Upper lobe of left lung (tissue), 6 donors: ENCODE results near the gene MAML2. TPM values are rescaled to one million over a fixed set of nuclear protein-coding genes. Genes with fewer than 3 reads are reported as not detected.

Source experiments
- ATAC-seq, 2 donors: fragments of 200-7000 bp; cut with Tn5 transposase; one replicate each; pipeline ENCODE4 v1.9.1; 2022; ENCODE audit warnings: mild to moderate bottlenecking in 2 of 2, moderate library complexity in 2 of 2; ENCODE audit not compliant: low FRiP score in 2 of 2
- DNase-seq, 2 donors: peaks; one replicate each; pipeline ENCODE4 v3.0.0-alpha.2; 2019 to 2020
- H3K27ac ChIP-seq, 4 donors: fragments of 200-600 bp; sonication (generic); one replicate each; pipeline ENCODE4 v1.5.1; 2016 to 2019
- H3K27me3 ChIP-seq, 4 donors: fragments of 200-600 bp; sonication (generic); one replicate each; pipeline ENCODE4 v1.5.1; 2017 to 2019
- H3K36me3 ChIP-seq, 4 donors: fragments of 200-600 bp; sonication (generic); one replicate each; pipeline ENCODE4 v1.5.1; 2016 to 2019
- H3K4me1 ChIP-seq, 4 donors: fragments of 200-600 bp; sonication (generic); one replicate each; pipeline ENCODE4 v1.5.1; 2018 to 2019
- H3K4me3 ChIP-seq, 4 donors: fragments of 200-600 bp; sonication (generic); one replicate each; pipeline ENCODE4 v1.5.1; 2017 to 2019; ENCODE audit warnings: mild to moderate bottlenecking in 2 of 4, moderate library complexity in 1 of 4
- H3K9me3 ChIP-seq, 4 donors: fragments of 200-600 bp; sonication (generic); one replicate each; pipeline ENCODE4 v1.5.1; 2018 to 2019
- CTCF ChIP-seq, 6 experiments: fragments of 450-650 bp in 4 of 6; fragments of 200-600 bp in 2 of 6; sonication (generic) in 2 of 6; IDR thresholded peaks; one replicate each; pipeline ENCODE4 v1.5.1; 2016 to 2019; ENCODE audit warnings: antibody characterized with exemption in 6 of 6
- EP300 ChIP-seq, 4 donors: sonication (generic); formaldehyde crosslinking; IDR thresholded peaks; one replicate each; pipeline ENCODE4 v1.5.1; 2017; ENCODE audit warnings: antibody characterized with exemption in 4 of 4, control low read depth in 2 of 4
- POLR2A ChIP-seq, 4 donors: fragments of 450-650 bp; IDR thresholded peaks; one replicate each; pipeline ENCODE4 v1.5.1; 2016 to 2017; ENCODE audit warnings: antibody characterized with exemption in 4 of 4, mild to moderate bottlenecking in 2 of 4
- POLR2AphosphoS5 ChIP-seq, 2 donors: sonication (generic); formaldehyde crosslinking; IDR thresholded peaks; one replicate each; pipeline ENCODE4 v1.5.1; 2017; ENCODE audit warnings: antibody characterized with exemption in 2 of 2
- WGBS, 2 donors: methylation state at CpG; one replicate each; pipeline ENCODE4 v1.1.5; 2017 to 2018; 5-methylcytosine and 5-hydroxymethylcytosine counted together
- total RNA-seq, 6 donors: library from RNA; depleted of rRNA in 4 of 6; stranded (reverse); fragments of >200 nt in 4 of 6; gene quantifications; one replicate each; pipeline versions ENCODE4 v1.1.0 to v1.2.1, GENCODE V29; 2016 to 2021
- donor health status: DM: no; HTN: no; CAD: no; lungs with moderate emphysema.
- donor health status: DM: no; HTN: yes; CAD: no; lungs with severe emphysema.

The MAML2 gene
- total RNA-seq, 6 donors from 2014 or later, result 19.5 to 36.6 (median 26.3) TPM

DNA sequence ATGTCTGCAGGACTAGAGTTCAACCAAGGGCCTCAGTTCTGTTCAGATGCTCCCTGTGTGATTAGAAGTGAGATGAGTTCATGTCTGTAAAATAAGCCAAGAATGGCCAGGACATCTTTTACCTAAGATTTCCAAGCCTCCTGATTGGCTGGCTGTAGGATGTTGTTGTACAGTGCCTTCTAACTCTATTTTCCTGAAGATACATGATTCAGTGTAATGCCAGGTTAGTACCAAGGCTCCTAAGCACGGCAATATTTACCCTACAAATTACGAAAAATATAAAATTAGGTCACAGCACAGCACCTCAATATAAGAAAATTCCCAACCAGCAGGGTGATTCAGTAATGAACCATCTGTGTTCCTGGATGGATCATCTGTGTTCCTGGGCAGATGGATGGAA is 279.1 kb downstream of the MAML2 start:
- Histone ChIP-seq H3K27me3 (no peaks in the 10 kb centered on the region), H3K4me3 (no peak overlapping the region), H3K36me3 (no peaks in the 10 kb centered on the region), H3K9me3 (no peaks in the 10 kb centered on the region), H3K4me1 (peaks cover 4 to 15% (median 6%) of the 10 kb centered on the region in 4 donors), H3K27ac (no peak overlapping the region)
- DNase-seq, result no peak
- ATAC-seq, result no peak
- no peak for TF ChIP-seq POLR2A (IDR thresholded peaks at IDR 0.05)
- TF ChIP-seq POLR2AphosphoS5 (IDR thresholded peaks at IDR 0.05), result no peak
- no peak for TF ChIP-seq CTCF (IDR thresholded peaks at IDR 0.05)
- no peak for TF ChIP-seq EP300 (IDR thresholded peaks at IDR 0.05)
- 91 to 96% methylated on average over 2 of the region's 2 CpGs for WGBS, 2 donors

DNA sequence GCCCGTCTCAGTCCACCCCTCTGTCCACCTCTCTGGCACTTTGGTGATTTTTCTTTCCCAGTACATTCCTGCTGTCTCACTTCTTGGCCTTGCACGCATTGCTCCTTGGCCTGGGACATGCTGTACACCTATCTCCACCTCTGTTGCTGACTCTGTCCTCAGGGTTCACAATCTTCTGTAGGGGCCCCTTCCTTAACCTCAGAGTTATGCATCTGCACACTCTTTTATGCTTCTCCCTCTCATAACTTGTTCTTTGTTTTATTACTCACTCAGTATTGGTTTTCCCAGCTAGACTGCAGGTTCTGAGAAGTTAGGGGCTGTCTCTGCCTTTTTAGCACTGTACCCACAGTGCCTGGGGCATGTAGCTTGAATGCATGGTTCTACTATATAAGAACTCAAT is 279.9 kb downstream of the MAML2 start:
- 85 to 90% methylated on average over 2 of the region's 2 CpGs for WGBS, 2 donors

DNA sequence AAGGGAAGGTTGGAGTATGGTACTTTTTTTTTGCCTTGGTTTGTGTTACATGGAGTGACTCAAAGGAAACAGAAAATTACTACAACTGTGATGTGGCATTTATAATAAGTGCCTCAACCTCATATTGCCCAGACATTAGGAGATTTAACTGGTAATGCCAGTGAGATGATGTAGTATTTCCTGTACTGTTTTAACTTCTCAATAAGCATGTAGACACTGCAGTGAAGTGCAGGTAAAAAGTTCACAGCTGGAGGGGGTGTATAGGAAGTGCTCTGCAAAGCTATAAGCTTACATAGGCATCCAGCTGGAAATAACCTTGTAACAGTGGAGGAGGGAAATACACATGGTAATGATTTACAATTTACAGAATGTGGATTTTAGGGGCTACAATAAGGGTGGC is 280.9 kb downstream of the MAML2 start:
- no peak overlapping the region for H3K4me3 ChIP-seq
- H3K4me1 ChIP-seq, result peaks cover 4 to 12% (median 6%) of the 10 kb centered on the region in 4 donors
- H3K36me3 ChIP-seq, result no peaks in the 10 kb centered on the region
- TF ChIP-seq POLR2AphosphoS5 (IDR thresholded peaks at IDR 0.05) (no peak), EP300 (IDR thresholded peaks at IDR 0.05) (no peak), CTCF (IDR thresholded peaks at IDR 0.05) (no peak), POLR2A (IDR thresholded peaks at IDR 0.05) (no peak)
- ATAC-seq (no peak), DNase-seq (no peak)
- peak overlapping the region in 1 of 4 donors; percentile 27 for H3K27ac ChIP-seq
- no peaks in the 10 kb centered on the region for H3K9me3 ChIP-seq
- H3K27me3 ChIP-seq, result no peaks in the 10 kb centered on the region

More for the DNA sequence above, 279.9 kb downstream of the MAML2 start:
- Histone ChIP-seq H3K27ac (no peak overlapping the region), H3K36me3 (no peaks in the 10 kb centered on the region), H3K4me1 (peaks cover 4 to 15% (median 6%) of the 10 kb centered on the region in 4 donors), H3K9me3 (no peaks in the 10 kb centered on the region), H3K4me3 (no peak overlapping the region), H3K27me3 (no peaks in the 10 kb centered on the region)
- ATAC-seq (no peak), DNase-seq (no peak)
- TF ChIP-seq POLR2A (IDR thresholded peaks at IDR 0.05) (no peak), CTCF (IDR thresholded peaks at IDR 0.05) (no peak), EP300 (IDR thresholded peaks at IDR 0.05) (no peak), POLR2AphosphoS5 (IDR thresholded peaks at IDR 0.05) (no peak)

DNA sequence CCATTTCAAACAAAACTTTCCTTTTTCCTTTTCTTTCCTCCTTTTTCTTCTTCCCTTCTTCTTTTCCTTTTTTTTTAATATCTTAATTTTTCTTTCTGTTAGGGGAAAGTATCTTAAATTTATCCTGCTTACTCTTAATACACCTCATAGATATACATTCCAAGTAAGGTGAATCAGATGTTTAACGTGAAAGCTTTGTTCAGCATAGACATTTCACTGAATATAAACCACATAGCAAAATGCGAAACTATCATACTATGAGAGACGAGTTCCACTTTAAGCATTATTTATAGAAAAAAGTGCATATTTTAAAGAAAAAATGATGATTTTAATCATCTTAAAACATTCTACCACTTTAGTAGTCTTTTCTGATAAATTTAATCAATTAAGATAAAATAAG is 281.3 kb downstream of the MAML2 start:
- Histone ChIP-seq H3K9me3 (no peaks in the 10 kb centered on the region), H3K27ac (peak overlapping the region in 1 of 4 donors; percentile 3), H3K4me1 (peaks cover 4 to 16% (median 6%) of the 10 kb centered on the region in 4 donors), H3K4me3 (no peak overlapping the region), H3K36me3 (no peaks in the 10 kb centered on the region), H3K27me3 (no peaks in the 10 kb centered on the region)
- ATAC-seq, result no peak
- 83 to 93% methylated on average over 3 of the region's 3 CpGs for WGBS, 2 donors
- no peak for DNase-seq
- TF ChIP-seq POLR2A (IDR thresholded peaks at IDR 0.05) (no peak), POLR2AphosphoS5 (IDR thresholded peaks at IDR 0.05) (no peak), CTCF (IDR thresholded peaks at IDR 0.05) (no peak), EP300 (IDR thresholded peaks at IDR 0.05) (no peak)

DNA sequence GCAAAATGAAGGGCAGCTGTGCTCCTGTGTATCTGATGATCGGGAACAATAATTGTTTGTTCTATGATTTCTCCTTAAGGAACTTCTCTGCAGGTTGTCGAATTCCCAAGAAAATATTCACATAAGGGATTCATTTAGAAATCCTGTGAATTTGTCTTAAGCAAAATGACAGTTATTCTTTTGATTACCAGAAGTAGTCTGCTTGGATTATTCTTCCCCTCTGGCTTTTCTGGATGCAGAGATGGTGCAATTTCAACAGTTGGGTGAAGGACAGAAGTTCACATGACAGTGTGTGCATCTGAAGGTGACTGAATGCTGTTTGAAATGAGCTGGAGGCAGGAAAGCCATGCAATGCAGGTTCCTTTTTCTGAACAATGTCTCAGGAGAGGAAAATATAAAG is 281.9 kb downstream of the MAML2 start:
- H3K27me3 ChIP-seq, result no peaks in the 10 kb centered on the region
- H3K36me3 ChIP-seq, result no peaks in the 10 kb centered on the region
- peaks cover 4 to 22% (median 6%) of the 10 kb centered on the region in 4 donors for H3K4me1 ChIP-seq
- WGBS, 2 donors, result 62 to 68% methylated on average over 2 of the region's 2 CpGs
- no peak for ATAC-seq
- TF ChIP-seq POLR2AphosphoS5 (IDR thresholded peaks at IDR 0.05) (no peak), EP300 (IDR thresholded peaks at IDR 0.05) (no peak), CTCF (IDR thresholded peaks at IDR 0.05) (no peak), POLR2A (IDR thresholded peaks at IDR 0.05) (no peak)
- no peak overlapping the region for H3K4me3 ChIP-seq
- no peaks in the 10 kb centered on the region for H3K9me3 ChIP-seq
- H3K27ac ChIP-seq, result peak overlapping the region in 2 of 4 donors; percentile 3 to 38
- no peak for DNase-seq
